Activated T-helper 17 cell treated with anti-CD3 and anti-CD28 coated beads, Interleukin-2, amount 50 U/mL, for 72 hours (primary cell): ENCODE measurements around the gene ADAMTS14. TPM values are rescaled to one million over a fixed set of nuclear protein-coding genes. Genes with fewer than 3 reads are reported as not detected.
"Not testable (repeated sequence)": the region's sequence is repeated elsewhere in the genome, so short reads cannot be mapped to it uniquely, and the experiment has no call there.

Source experiments
- ATAC-seq: fragments of 150-1000 bp; cut with Tn5 transposase; replicated peaks from 2 replicates; pipeline ENCODE4 v1.10.0; 2021; ENCODE audit warnings: mild to moderate bottlenecking, moderate library complexity
- H3K27ac Mint-ChIP-seq: one replicate; pipeline ENCODE4 v1.8.0; 2022; ENCODE audit warnings: mixed read lengths
- H3K27me3 Mint-ChIP-seq: one replicate; pipeline ENCODE4 v1.8.0; 2022; ENCODE audit warnings: mixed read lengths
- H3K36me3 Mint-ChIP-seq: one replicate; pipeline ENCODE4 v1.8.0; 2022; ENCODE audit warnings: low read depth, mild to moderate bottlenecking, mixed read lengths
- H3K4me1 Mint-ChIP-seq: one replicate; pipeline ENCODE4 v1.8.0; 2022; ENCODE audit warnings: mixed read lengths
- H3K4me3 Mint-ChIP-seq: one replicate; pipeline ENCODE4 v1.8.0; 2022; ENCODE audit warnings: mild to moderate bottlenecking, mixed read lengths
- H3K9me3 Mint-ChIP-seq: one replicate; pipeline ENCODE4 v1.8.0; 2022; ENCODE audit warnings: mixed read lengths
- total RNA-seq, 2 donors: library from RNA; stranded (reverse); gene quantifications; one replicate each; pipeline ENCODE4 v1.2.3, GENCODE V29; 2022

The ADAMTS14 gene
- total RNA-seq, 2 donors from 2014 or later: 0.06 to 0.19 TPM

- H3K27me3 Mint-ChIP-seq: peaks cover 20% of the 10 kb centered on the region
- not testable (repeated sequence) for H3K27ac Mint-ChIP-seq, H3K4me1 Mint-ChIP-seq, H3K4me3 Mint-ChIP-seq, ATAC-seq, H3K9me3 Mint-ChIP-seq, H3K36me3 Mint-ChIP-seq
Observed at GRCh38 chr10:70663458-70664409, 8.6 kb upstream of the ADAMTS14 start.

GRCh38 chr10:70664702-70665195, 7.6 kb upstream of the ADAMTS14 start:
- Mint-ChIP-seq H3K27me3 (peaks cover 15% of the 10 kb centered on the region), H3K36me3 (no peaks in the 10 kb centered on the region), H3K4me3 (no peak overlapping the region), H3K4me1 (no peaks in the 10 kb centered on the region), H3K27ac (no peak overlapping the region), H3K9me3 (no peaks in the 10 kb centered on the region)
- peak; percentile 38 for ATAC-seq

- Mint-ChIP-seq H3K36me3 (no peaks in the 10 kb centered on the region), H3K4me1 (no peaks in the 10 kb centered on the region), H3K27me3 (peaks cover 22% of the 10 kb centered on the region), H3K27ac (no peak overlapping the region), H3K9me3 (no peaks in the 10 kb centered on the region), H3K4me3 (no peak overlapping the region)
- no peak for ATAC-seq
Observed at GRCh38 chr10:70666960-70667798, 5.1 kb upstream of the ADAMTS14 start.

- not testable (repeated sequence) for H3K4me3 Mint-ChIP-seq, ATAC-seq, H3K4me1 Mint-ChIP-seq, H3K9me3 Mint-ChIP-seq, H3K36me3 Mint-ChIP-seq, H3K27ac Mint-ChIP-seq
- peaks cover 22% of the 10 kb centered on the region for H3K27me3 Mint-ChIP-seq
Observed at GRCh38 chr10:70667818-70668217, 4.5 kb upstream of the ADAMTS14 start.

- H3K27me3 Mint-ChIP-seq: peaks cover 24% of the 10 kb centered on the region
- no peaks in the 10 kb centered on the region for H3K36me3 Mint-ChIP-seq
- no peak overlapping the region for H3K27ac Mint-ChIP-seq
- H3K4me3 Mint-ChIP-seq: no peak overlapping the region
- peaks cover 6% of the 10 kb centered on the region for H3K4me1 Mint-ChIP-seq
- H3K9me3 Mint-ChIP-seq: no peaks in the 10 kb centered on the region
- no peak for ATAC-seq
Observed at GRCh38 chr10:70668454-70668970, 3.8 kb upstream of the ADAMTS14 start.

- ATAC-seq: no peak
- Mint-ChIP-seq H3K4me1 (peaks cover 6% of the 10 kb centered on the region), H3K4me3 (no peak overlapping the region), H3K27ac (no peak overlapping the region), H3K36me3 (no peaks in the 10 kb centered on the region), H3K9me3 (no peaks in the 10 kb centered on the region), H3K27me3 (peaks cover 26% of the 10 kb centered on the region)
Observed at GRCh38 chr10:70669015-70669414, 3.3 kb upstream of the ADAMTS14 start.

GRCh38 chr10:70669732-70670317, 2.5 kb upstream of the ADAMTS14 start:
- ATAC-seq: no peak
- no peaks in the 10 kb centered on the region for H3K9me3 Mint-ChIP-seq

GRCh38 chr10:70671619-70672164, 614 bp upstream of the ADAMTS14 start:
- no peak for ATAC-seq
- Mint-ChIP-seq H3K4me3 (peak overlapping the region; percentile 36), H3K36me3 (no peaks in the 10 kb centered on the region), H3K27me3 (peaks cover 40% of the 10 kb centered on the region), H3K4me1 (peaks cover 6% of the 10 kb centered on the region), H3K27ac (no peak overlapping the region), H3K9me3 (no peaks in the 10 kb centered on the region)

More at GRCh38 chr10:70669732-70670317, 2.5 kb upstream of the ADAMTS14 start:
- peaks cover 26% of the 10 kb centered on the region for H3K27me3 Mint-ChIP-seq
- no peaks in the 10 kb centered on the region for H3K36me3 Mint-ChIP-seq
- peaks cover 6% of the 10 kb centered on the region for H3K4me1 Mint-ChIP-seq
- H3K4me3 Mint-ChIP-seq: no peak overlapping the region
- peak overlapping the region; percentile 74 for H3K27ac Mint-ChIP-seq

- H3K27ac Mint-ChIP-seq: no peak overlapping the region
- H3K4me1 Mint-ChIP-seq: peaks cover 12% of the 10 kb centered on the region
Observed at GRCh38 chr10:70673043-70673928, 980 bp downstream of the ADAMTS14 start.

GRCh38 chr10:70673929-70674559, 1.7 kb downstream of the ADAMTS14 start:
- Mint-ChIP-seq H3K27me3 (peaks cover 40% of the 10 kb centered on the region), H3K36me3 (no peaks in the 10 kb centered on the region), H3K9me3 (no peaks in the 10 kb centered on the region), H3K27ac (no peak overlapping the region), H3K4me3 (no peak overlapping the region), H3K4me1 (peaks cover 13% of the 10 kb centered on the region)
- no peak for ATAC-seq

More at GRCh38 chr10:70673043-70673928, 980 bp downstream of the ADAMTS14 start:
- ATAC-seq: no peak
- Mint-ChIP-seq H3K4me3 (peak overlapping the region; percentile 47), H3K27me3 (peaks cover 40% of the 10 kb centered on the region), H3K36me3 (no peaks in the 10 kb centered on the region), H3K9me3 (no peaks in the 10 kb centered on the region)

GRCh38 chr10:70674560-70675495, 2.5 kb downstream of the ADAMTS14 start:
- Mint-ChIP-seq H3K9me3 (no peaks in the 10 kb centered on the region), H3K27me3 (peaks cover 39% of the 10 kb centered on the region), H3K4me1 (peaks cover 13% of the 10 kb centered on the region), H3K27ac (no peak overlapping the region), H3K36me3 (no peaks in the 10 kb centered on the region), H3K4me3 (no peak overlapping the region)
- ATAC-seq: no peak
